NCI-H2029 (cell line): ENCODE data around the gene SLC44A1.

ENCODE experiments used
- DNase-seq: peaks from one replicate; lab custom pipeline; 2025; lab: John Stamatoyannopoulos, UW

The SLC44A1 gene

GRCh38 chr9:105338308-105338707, 93.9 kb downstream of the SLC44A1 start:
- DNase-seq, result no peak

- DNase-seq, result no peak
These were observed 95.4 kb downstream of the SLC44A1 start for GRCh38 chr9:105339849-105340248.

GRCh38 chr9:105341434-105342146, 97.1 kb downstream of the SLC44A1 start:
- DNase-seq, result no peak

- DNase-seq, result no peak
These were observed 97.7 kb downstream of the SLC44A1 start for GRCh38 chr9:105342147-105342505.

- DNase-seq, result no peak
These were observed 99.8 kb downstream of the SLC44A1 start for GRCh38 chr9:105344283-105344682.

GRCh38 chr9:105345626-105346025, 101.2 kb downstream of the SLC44A1 start:
- no peak for DNase-seq

GRCh38 chr9:105346273-105346672, 101.8 kb downstream of the SLC44A1 start:
- no peak for DNase-seq

GRCh38 chr9:105354448-105354847, 110.0 kb downstream of the SLC44A1 start:
- DNase-seq, result no peak

GRCh38 chr9:105355781-105356180, 111.3 kb downstream of the SLC44A1 start:
- no peak for DNase-seq

- DNase-seq, result no peak
These were observed 113.5 kb downstream of the SLC44A1 start for GRCh38 chr9:105357937-105358336.

GRCh38 chr9:105359892-105360291, 115.4 kb downstream of the SLC44A1 start:
- DNase-seq, result no peak

- DNase-seq, result no peak
These were observed 115.9 kb downstream of the SLC44A1 start for GRCh38 chr9:105360344-105360743.

- DNase-seq, result no peak
These were observed 117.4 kb downstream of the SLC44A1 start for GRCh38 chr9:105361873-105362272.

- DNase-seq, result no peak
These were observed 118.0 kb downstream of the SLC44A1 start for GRCh38 chr9:105362470-105362869.

- no peak for DNase-seq
These were observed 119.4 kb downstream of the SLC44A1 start for GRCh38 chr9:105363837-105364236.

GRCh38 chr9:105369911-105370310, 125.5 kb downstream of the SLC44A1 start:
- no peak for DNase-seq

- no peak for DNase-seq
These were observed 129.3 kb downstream of the SLC44A1 start for GRCh38 chr9:105373723-105374122.

- no peak for DNase-seq
These were observed 130.9 kb downstream of the SLC44A1 start for GRCh38 chr9:105375323-105375722.

- no peak for DNase-seq
These were observed 132.4 kb downstream of the SLC44A1 start for GRCh38 chr9:105376893-105377292.

- no peak for DNase-seq
These were observed 141.0 kb downstream of the SLC44A1 start for GRCh38 chr9:105385381-105385985.

- no peak for DNase-seq
These were observed 145.3 kb downstream of the SLC44A1 start for GRCh38 chr9:105389796-105390195.

- no peak for DNase-seq
These were observed 146.4 kb downstream of the SLC44A1 start for GRCh38 chr9:105390871-105391270.

GRCh38 chr9:105391288-105391687, 146.8 kb downstream of the SLC44A1 start:
- DNase-seq, result no peak

- DNase-seq, result no peak
These were observed 148.1 kb downstream of the SLC44A1 start for GRCh38 chr9:105392531-105392930.
